ENCODE measurements around the gene SCN2B. TPM values are rescaled to one million over a fixed set of nuclear protein-coding genes. Genes with fewer than 3 reads are reported as not detected.

Gene SCN2B
- total and polyA plus RNA-seq, 10 of the 15 experiments (the other 5 are each of a cell fraction or from before 2014, with no cell fraction given), result 0.01 TPM; not detected in 9

DNA sequence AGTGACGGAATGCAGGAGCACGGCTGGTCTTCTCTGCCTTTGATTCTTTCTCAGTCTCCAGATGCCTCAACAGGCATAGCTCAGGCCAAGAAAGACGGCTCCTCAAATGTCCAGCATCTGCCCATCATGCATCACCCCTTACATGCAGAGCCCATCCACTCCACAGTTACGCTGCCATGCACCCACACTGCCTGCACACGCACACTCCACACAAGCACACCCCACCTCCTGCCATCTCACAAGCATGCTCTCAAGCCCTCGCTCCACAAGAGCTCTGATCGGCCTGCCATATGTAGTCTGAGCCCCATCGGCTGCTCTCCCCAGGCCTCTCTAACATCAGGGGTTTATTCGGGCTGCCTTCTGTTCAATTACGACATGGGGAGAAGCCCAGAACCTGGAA is 42.6 kb downstream of the SCN2B start:
- Histone ChIP-seq H3K9me3 (replicated peaks; ENCODE audit: control insufficient read depth, insufficient read depth, low read length) (no peaks in the 10 kb centered on the region), H2AFZ (ENCODE audit: control insufficient read depth, low read depth, low read length) (no peak overlapping the region), H3K4me1 (ENCODE audit: control insufficient read depth, insufficient read depth, low read length) (no peaks in the 10 kb centered on the region), H4K20me1 (ENCODE audit: control insufficient read depth, insufficient read depth) (no peaks in the 10 kb centered on the region), H3K79me2 (ENCODE audit: control insufficient read depth, insufficient read depth, low read length) (no peaks in the 10 kb centered on the region), H3K9ac (ENCODE audit: control insufficient read depth, insufficient read depth, low read length) (no peak overlapping the region), H3K4me3 (no peak overlapping the region), H3K27ac (ENCODE audit: control insufficient read depth, insufficient read depth) (no peak overlapping the region), H3K36me3 (ENCODE audit: control insufficient read depth in 2 of 2, insufficient read depth in 2 of 2, low read length in 1 of 2) (no peaks in the 10 kb centered on the region), H3K27me3 (replicated peaks in 1 of 2; ENCODE audit: control insufficient read depth in 2 of 2, insufficient read depth in 2 of 2, low read length in 1 of 2) (peaks cover 0 to 5% of the 10 kb centered on the region in 2 experiments; a peak in 3 of 4 replicates), H3K4me2 (ENCODE audit: control insufficient read depth, insufficient read depth) (no peak overlapping the region)
- ChIA-PET SMC1A (ENCODE audit: uncharacterized antibody, unreplicated experiment) (interaction anchor here (1.0 to 1.4 kb wide), 2 partner anchors 10 to 12 kb away, joined by 4 to 5 read pairs; no protein-coding TSS in a partner anchor), POLR2A (interaction anchor here (0.5 kb wide), 1 partner anchor 287 kb away, joined by 4 read pairs; no protein-coding TSS in a partner anchor), RAD21 (ENCODE audit: unreplicated experiment) (interaction anchor here (1.3 kb wide), 1 partner anchor 12 kb away, joined by 4 read pairs; no protein-coding TSS in a partner anchor), CTCF (interaction anchor here (0.7 to 1.6 kb wide), 5 partner anchors 10 to 79 kb away, joined by 3 to 11 read pairs (median 3); no protein-coding TSS in a partner anchor)
- WGBS (ENCODE audit: insufficient coverage, insufficient replicate concordance, low lambda C conversion rate, missing lambda C conversion rate), result 28% methylated on average over 10 of the region's 10 CpGs
- no peak for FAIRE-seq
- ATAC-seq, result no peak
- no peak for DNase-seq (ENCODE audit: low read depth, low spot score)
- in situ Hi-C loops (cut with MboI), result no loop called here
- TF ChIP-seq HDGF (IDR thresholded peaks at IDR 0.05) (no peak), FOS (IDR thresholded peaks at IDR 0.05; ENCODE audit: borderline replicate concordance, extremely low read depth, insufficient read length) (no peak), PAX5 (IDR thresholded peaks at IDR 0.05; ENCODE audit: borderline replicate concordance, low read depth, low read length) (no peak)
- TF ChIP-seq, protein P1, sequence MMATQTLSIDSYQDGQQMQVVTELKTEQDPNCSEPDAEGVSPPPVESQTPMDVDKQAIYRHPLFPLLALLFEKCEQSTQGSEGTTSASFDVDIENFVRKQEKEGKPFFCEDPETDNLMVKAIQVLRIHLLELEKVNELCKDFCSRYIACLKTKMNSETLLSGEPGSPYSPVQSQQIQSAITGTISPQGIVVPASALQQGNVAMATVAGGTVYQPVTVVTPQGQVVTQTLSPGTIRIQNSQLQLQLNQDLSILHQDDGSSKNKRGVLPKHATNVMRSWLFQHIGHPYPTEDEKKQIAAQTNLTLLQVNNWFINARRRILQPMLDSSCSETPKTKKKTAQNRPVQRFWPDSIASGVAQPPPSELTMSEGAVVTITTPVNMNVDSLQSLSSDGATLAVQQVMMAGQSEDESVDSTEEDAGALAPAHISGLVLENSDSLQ (IDR thresholded peaks at IDR 0.05), result no peak
- intact Hi-C loops (cut with micrococcal nuclease; ENCODE audit: unreplicated experiment), result no loop called here
- BruUV-seq (replicated peaks), result no TSS peak

GRCh38 chr11:118132385-118133151 is 43.9 kb downstream of the SCN2B start:
- DNase-seq (ENCODE audit: low read depth, low spot score), result no peak
- POLR2A ChIA-PET, result no interaction called here
- CTCF ChIA-PET, result interaction anchor here (0.9 to 1.0 kb wide), 3 partner anchors 8 to 249 kb away, joined by 3 read pairs; no protein-coding TSS in a partner anchor
- RAD21 ChIA-PET (ENCODE audit: unreplicated experiment), result no interaction called here
- SMC1A ChIA-PET (ENCODE audit: uncharacterized antibody, unreplicated experiment), result interaction anchor here (0.8 to 1.2 kb wide), 2 partner anchors 23 to 53 kb away, joined by 3 read pairs; no protein-coding TSS in a partner anchor
- no peak overlapping the region for H3K9ac ChIP-seq (ENCODE audit: control insufficient read depth, insufficient read depth, low read length)
- no peaks in the 10 kb centered on the region for H3K79me2 ChIP-seq (ENCODE audit: control insufficient read depth, insufficient read depth, low read length)
- no peak for FAIRE-seq
- H4K20me1 ChIP-seq (ENCODE audit: control insufficient read depth, insufficient read depth), result no peaks in the 10 kb centered on the region
- no peak overlapping the region for H3K4me3 ChIP-seq
- 42% methylated on average over 15 of the region's 15 CpGs for WGBS (ENCODE audit: insufficient coverage, insufficient replicate concordance, low lambda C conversion rate, missing lambda C conversion rate)
- no peaks in the 10 kb centered on the region for H3K4me1 ChIP-seq (ENCODE audit: control insufficient read depth, insufficient read depth, low read length)
- peaks cover 0 to 5% of the 10 kb centered on the region in 2 experiments; a peak in 3 of 4 replicates for H3K27me3 ChIP-seq (replicated peaks in 1 of 2; ENCODE audit: control insufficient read depth in 2 of 2, insufficient read depth in 2 of 2, low read length in 1 of 2)
- H3K9me3 ChIP-seq (replicated peaks; ENCODE audit: control insufficient read depth, insufficient read depth, low read length), result no peaks in the 10 kb centered on the region
- H3K4me2 ChIP-seq (ENCODE audit: control insufficient read depth, insufficient read depth), result no peak overlapping the region
- ATAC-seq, result no peak
- intact Hi-C loops (cut with micrococcal nuclease; ENCODE audit: unreplicated experiment), result no loop called here
- H2AFZ ChIP-seq (ENCODE audit: control insufficient read depth, low read depth, low read length), result no peak overlapping the region
- in situ Hi-C loops (cut with MboI), result no loop called here
- no peaks in the 10 kb centered on the region for H3K36me3 ChIP-seq (ENCODE audit: control insufficient read depth in 2 of 2, insufficient read depth in 2 of 2, low read length in 1 of 2)
- BruUV-seq (replicated peaks), result no TSS peak
- no peak overlapping the region for H3K27ac ChIP-seq (ENCODE audit: control insufficient read depth, insufficient read depth)
- TF ChIP-seq PRDM15 (CRISPR knock-in tag; IDR thresholded peaks at IDR 0.05) (no peak), SREBF1 (IDR thresholded peaks at IDR 0.05; ENCODE audit: low read length) (no peak), TAF1 (IDR thresholded peaks at IDR 0.05; ENCODE audit: borderline replicate concordance, low read depth, low read length) (no peak), NR2C2 (IDR thresholded peaks at IDR 0.05; ENCODE audit: borderline replicate concordance, control insufficient read depth, insufficient read length, low read depth) (no peak), EP300 (IDR thresholded peaks at IDR 0.05; ENCODE audit: borderline replicate concordance in 1 of 2, control insufficient read depth in 1 of 2, low read depth in 2 of 2, low read length in 2 of 2) (no peak), FOXK2 (IDR thresholded peaks at IDR 0.05) (no peak), DPF2 (IDR thresholded peaks at IDR 0.05) (no peak)
